SK-N-SH (cell line): ENCODE results near the gene THADA.

Source experiments
- RFX5 ChIP-seq: IDR thresholded peaks from 2 replicates; pipeline ENCODE4 v1.6.1; 2012; ENCODE audit warnings: mild to moderate bottlenecking, improper control_type of control experiment, low read length
- TF ChIP-seq, protein P1 (sequence below): fragments of 200-600 bp; sonication (generic); IDR thresholded peaks from 2 replicates; pipeline ENCODE4 v1.6.1; 2017; ENCODE audit warnings: antibody characterized with exemption, mild to moderate bottlenecking, moderate library complexity
- TF ChIP-seq, protein P2 (sequence below): IDR thresholded peaks from 2 replicates; pipeline ENCODE4 v1.4.0; 2012; ENCODE audit warnings: low read depth, borderline replicate concordance

DNA sequence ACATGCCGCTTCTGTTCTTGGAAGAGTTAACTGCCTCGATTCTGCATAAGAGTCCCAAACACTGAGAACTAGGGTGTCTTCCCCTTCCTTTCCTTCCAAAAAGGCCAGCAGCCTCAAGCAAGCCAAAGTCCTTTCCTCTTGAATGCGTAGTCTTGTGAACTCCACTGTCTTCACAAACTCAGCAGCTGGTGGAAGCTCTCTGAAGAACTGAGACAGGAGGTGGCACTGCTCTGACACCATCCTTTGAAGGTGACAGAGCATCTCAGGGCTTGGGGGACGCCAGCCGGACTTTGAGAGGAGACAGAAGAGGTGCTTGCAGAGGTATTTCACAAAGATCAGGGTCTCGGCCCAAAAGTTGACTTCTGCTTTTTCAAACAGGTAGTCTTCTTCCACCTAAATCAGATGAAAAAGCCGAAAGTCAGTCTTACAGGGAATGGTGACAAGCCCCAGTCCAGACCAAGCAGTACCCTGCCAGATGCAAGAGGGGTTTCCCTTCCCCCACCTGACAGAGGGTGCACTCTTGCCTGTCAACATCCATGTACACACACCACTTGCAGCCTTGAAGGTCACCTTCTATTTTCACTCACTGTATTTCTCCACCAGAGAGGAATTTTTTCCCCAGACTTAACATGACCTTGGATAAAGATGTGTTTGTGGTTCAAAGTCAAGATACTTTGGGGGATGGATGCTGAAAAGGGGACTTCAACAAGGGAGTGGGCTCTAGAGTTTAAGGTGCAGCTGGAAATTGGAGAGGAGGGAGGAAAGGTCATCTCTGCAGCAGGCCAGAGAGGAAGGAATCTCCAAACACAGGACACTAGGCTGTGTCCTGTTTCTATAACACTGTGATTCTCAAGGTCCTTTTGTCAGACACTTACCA, 364.6 kb downstream of the THADA start:
- TF ChIP-seq RFX5, result no peak
- TF ChIP-seq, protein P1, sequence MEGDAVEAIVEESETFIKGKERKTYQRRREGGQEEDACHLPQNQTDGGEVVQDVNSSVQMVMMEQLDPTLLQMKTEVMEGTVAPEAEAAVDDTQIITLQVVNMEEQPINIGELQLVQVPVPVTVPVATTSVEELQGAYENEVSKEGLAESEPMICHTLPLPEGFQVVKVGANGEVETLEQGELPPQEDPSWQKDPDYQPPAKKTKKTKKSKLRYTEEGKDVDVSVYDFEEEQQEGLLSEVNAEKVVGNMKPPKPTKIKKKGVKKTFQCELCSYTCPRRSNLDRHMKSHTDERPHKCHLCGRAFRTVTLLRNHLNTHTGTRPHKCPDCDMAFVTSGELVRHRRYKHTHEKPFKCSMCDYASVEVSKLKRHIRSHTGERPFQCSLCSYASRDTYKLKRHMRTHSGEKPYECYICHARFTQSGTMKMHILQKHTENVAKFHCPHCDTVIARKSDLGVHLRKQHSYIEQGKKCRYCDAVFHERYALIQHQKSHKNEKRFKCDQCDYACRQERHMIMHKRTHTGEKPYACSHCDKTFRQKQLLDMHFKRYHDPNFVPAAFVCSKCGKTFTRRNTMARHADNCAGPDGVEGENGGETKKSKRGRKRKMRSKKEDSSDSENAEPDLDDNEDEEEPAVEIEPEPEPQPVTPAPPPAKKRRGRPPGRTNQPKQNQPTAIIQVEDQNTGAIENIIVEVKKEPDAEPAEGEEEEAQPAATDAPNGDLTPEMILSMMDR, result no peak
- TF ChIP-seq, protein P2, sequence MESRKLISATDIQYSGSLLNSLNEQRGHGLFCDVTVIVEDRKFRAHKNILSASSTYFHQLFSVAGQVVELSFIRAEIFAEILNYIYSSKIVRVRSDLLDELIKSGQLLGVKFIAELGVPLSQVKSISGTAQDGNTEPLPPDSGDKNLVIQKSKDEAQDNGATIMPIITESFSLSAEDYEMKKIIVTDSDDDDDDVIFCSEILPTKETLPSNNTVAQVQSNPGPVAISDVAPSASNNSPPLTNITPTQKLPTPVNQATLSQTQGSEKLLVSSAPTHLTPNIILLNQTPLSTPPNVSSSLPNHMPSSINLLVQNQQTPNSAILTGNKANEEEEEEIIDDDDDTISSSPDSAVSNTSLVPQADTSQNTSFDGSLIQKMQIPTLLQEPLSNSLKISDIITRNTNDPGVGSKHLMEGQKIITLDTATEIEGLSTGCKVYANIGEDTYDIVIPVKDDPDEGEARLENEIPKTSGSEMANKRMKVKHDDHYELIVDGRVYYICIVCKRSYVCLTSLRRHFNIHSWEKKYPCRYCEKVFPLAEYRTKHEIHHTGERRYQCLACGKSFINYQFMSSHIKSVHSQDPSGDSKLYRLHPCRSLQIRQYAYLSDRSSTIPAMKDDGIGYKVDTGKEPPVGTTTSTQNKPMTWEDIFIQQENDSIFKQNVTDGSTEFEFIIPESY, result no peak
